Measurements from ENCODE around the gene SLC35E1.

Gene SLC35E1

GRCh38 chr19:16572332-16573211 is at the start of gene SLC35E1:
SLC35E1 (minus strand) TSS chr19:16572415; CDS start chr19:16572364, 51 bp downstream.
- H3K9me3 ChIP-seq (ENCODE audit: control insufficient read depth, insufficient read depth, low read length), result no peaks in the 10 kb centered on the region
- peak within 1 kb of the TSS; percentile 86 for H3K27ac ChIP-seq (ENCODE audit: low read depth, low read length)
- no peaks in the 10 kb centered on the region for H3K27me3 ChIP-seq (ENCODE audit: control insufficient read depth, insufficient read depth, low read length)
- peak within 1 kb of the TSS; percentile 90 for H3K9ac ChIP-seq (ENCODE audit: low read depth, low read length)
- peak within 1 kb of the TSS; percentile 95 for H3K4me3 ChIP-seq (ENCODE audit: low read depth, low read length)
- peaks cover 48% of the 10 kb centered on the region for H3K36me3 ChIP-seq (ENCODE audit: control insufficient read depth, insufficient read depth, low read length)
- H3K4me1 ChIP-seq (ENCODE audit: control insufficient read depth, insufficient read depth, low read length), result peaks cover 8% of the 10 kb centered on the region; the same call in 1 of the 2 replicates

DNA sequence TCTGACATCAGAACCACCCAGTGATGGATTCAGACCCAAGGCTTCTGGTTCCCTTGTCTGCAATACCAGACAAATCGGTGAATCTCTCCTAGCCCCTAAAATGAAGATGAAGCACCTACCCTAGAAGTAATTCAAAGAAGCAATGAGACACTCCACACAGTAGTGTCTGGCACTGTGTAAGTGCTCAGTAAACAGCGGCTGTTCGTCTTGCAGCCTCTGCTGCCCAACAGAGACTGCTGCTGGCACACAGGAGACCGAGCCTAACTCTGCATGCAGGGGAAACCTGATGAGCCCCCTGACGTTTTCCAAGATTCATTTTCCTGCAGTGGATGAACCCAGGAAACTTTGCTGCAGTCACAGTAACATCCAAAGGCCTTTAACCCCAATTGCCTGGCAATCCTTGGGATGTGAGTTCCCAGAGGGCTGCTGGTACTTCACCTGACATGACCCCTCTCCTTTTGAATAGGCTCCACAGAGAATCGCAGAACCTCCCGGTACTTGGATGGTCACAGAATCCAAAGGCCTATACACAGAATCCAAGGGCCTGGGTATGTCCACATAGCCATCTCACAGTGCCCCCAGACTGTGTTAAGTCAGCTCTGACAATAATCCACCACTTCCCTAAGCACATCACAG is 49.1 kb upstream of the SLC35E1 start:
- H3K9ac ChIP-seq (ENCODE audit: low read depth, low read length), result no peak overlapping the region
- no peak overlapping the region for H3K27ac ChIP-seq (ENCODE audit: low read depth, low read length)

GRCh38 chr19:16620584-16620983 is 48.4 kb upstream of the SLC35E1 start:
- Histone ChIP-seq H3K27ac (ENCODE audit: low read depth, low read length) (no peak overlapping the region), H3K9ac (ENCODE audit: low read depth, low read length) (no peak overlapping the region), H3K27me3 (ENCODE audit: control insufficient read depth, insufficient read depth, low read length) (no peaks in the 10 kb centered on the region), H3K4me3 (ENCODE audit: low read depth, low read length) (no peak overlapping the region), H3K36me3 (ENCODE audit: control insufficient read depth, insufficient read depth, low read length) (peaks cover 13% of the 10 kb centered on the region), H3K4me1 (ENCODE audit: control insufficient read depth, insufficient read depth, low read length) (peaks cover 27% of the 10 kb centered on the region), H3K9me3 (ENCODE audit: control insufficient read depth, insufficient read depth, low read length) (no peaks in the 10 kb centered on the region)

More for the DNA sequence above, 49.1 kb upstream of the SLC35E1 start:
- peaks cover 13% of the 10 kb centered on the region for H3K36me3 ChIP-seq (ENCODE audit: control insufficient read depth, insufficient read depth, low read length)
- H3K27me3 ChIP-seq (ENCODE audit: control insufficient read depth, insufficient read depth, low read length), result no peaks in the 10 kb centered on the region
- no peaks in the 10 kb centered on the region for H3K9me3 ChIP-seq (ENCODE audit: control insufficient read depth, insufficient read depth, low read length)
- no peak overlapping the region for H3K4me3 ChIP-seq (ENCODE audit: low read depth, low read length)
- H3K4me1 ChIP-seq (ENCODE audit: control insufficient read depth, insufficient read depth, low read length), result peaks cover 27% of the 10 kb centered on the region

GRCh38 chr19:16620018-16620417 is 47.8 kb upstream of the SLC35E1 start:
- Histone ChIP-seq H3K27ac (ENCODE audit: low read depth, low read length) (no peak overlapping the region), H3K27me3 (ENCODE audit: control insufficient read depth, insufficient read depth, low read length) (no peaks in the 10 kb centered on the region), H3K4me1 (ENCODE audit: control insufficient read depth, insufficient read depth, low read length) (peaks cover 23% of the 10 kb centered on the region), H3K9me3 (ENCODE audit: control insufficient read depth, insufficient read depth, low read length) (no peaks in the 10 kb centered on the region), H3K36me3 (ENCODE audit: control insufficient read depth, insufficient read depth, low read length) (peaks cover 13% of the 10 kb centered on the region), H3K4me3 (ENCODE audit: low read depth, low read length) (no peak overlapping the region), H3K9ac (ENCODE audit: low read depth, low read length) (no peak overlapping the region)

- Histone ChIP-seq H3K27me3 (ENCODE audit: control insufficient read depth, insufficient read depth, low read length) (no peaks in the 10 kb centered on the region), H3K4me3 (ENCODE audit: low read depth, low read length) (no peak overlapping the region), H3K9me3 (ENCODE audit: control insufficient read depth, insufficient read depth, low read length) (no peaks in the 10 kb centered on the region), H3K9ac (ENCODE audit: low read depth, low read length) (no peak overlapping the region), H3K36me3 (ENCODE audit: control insufficient read depth, insufficient read depth, low read length) (peaks cover 9% of the 10 kb centered on the region), H3K27ac (ENCODE audit: low read depth, low read length) (no peak overlapping the region), H3K4me1 (ENCODE audit: control insufficient read depth, insufficient read depth, low read length) (peaks cover 18% of the 10 kb centered on the region)
Measured at GRCh38 chr19:16619457-16619856, 47.2 kb upstream of the SLC35E1 start.

- Histone ChIP-seq H3K9ac (ENCODE audit: low read depth, low read length) (no peak overlapping the region), H3K4me3 (ENCODE audit: low read depth, low read length) (no peak overlapping the region), H3K27me3 (ENCODE audit: control insufficient read depth, insufficient read depth, low read length) (no peaks in the 10 kb centered on the region), H3K9me3 (ENCODE audit: control insufficient read depth, insufficient read depth, low read length) (no peaks in the 10 kb centered on the region), H3K36me3 (ENCODE audit: control insufficient read depth, insufficient read depth, low read length) (no peaks in the 10 kb centered on the region), H3K27ac (ENCODE audit: low read depth, low read length) (no peak overlapping the region), H3K4me1 (ENCODE audit: control insufficient read depth, insufficient read depth, low read length) (peaks cover 13% of the 10 kb centered on the region; the same call in 1 of the 2 replicates)
Measured at GRCh38 chr19:16618248-16618647, 46.0 kb upstream of the SLC35E1 start.

- H3K9me3 ChIP-seq (ENCODE audit: control insufficient read depth, insufficient read depth, low read length), result no peaks in the 10 kb centered on the region
- peaks cover 13% of the 10 kb centered on the region; the same call in 1 of the 2 replicates for H3K4me1 ChIP-seq (ENCODE audit: control insufficient read depth, insufficient read depth, low read length)
- H3K27ac ChIP-seq (ENCODE audit: low read depth, low read length), result no peak overlapping the region
- no peak overlapping the region for H3K4me3 ChIP-seq (ENCODE audit: low read depth, low read length)
- H3K9ac ChIP-seq (ENCODE audit: low read depth, low read length), result no peak overlapping the region
- H3K27me3 ChIP-seq (ENCODE audit: control insufficient read depth, insufficient read depth, low read length), result no peaks in the 10 kb centered on the region
- no peaks in the 10 kb centered on the region for H3K36me3 ChIP-seq (ENCODE audit: control insufficient read depth, insufficient read depth, low read length)
Measured at GRCh38 chr19:16615808-16616207, 43.6 kb upstream of the SLC35E1 start.

DNA sequence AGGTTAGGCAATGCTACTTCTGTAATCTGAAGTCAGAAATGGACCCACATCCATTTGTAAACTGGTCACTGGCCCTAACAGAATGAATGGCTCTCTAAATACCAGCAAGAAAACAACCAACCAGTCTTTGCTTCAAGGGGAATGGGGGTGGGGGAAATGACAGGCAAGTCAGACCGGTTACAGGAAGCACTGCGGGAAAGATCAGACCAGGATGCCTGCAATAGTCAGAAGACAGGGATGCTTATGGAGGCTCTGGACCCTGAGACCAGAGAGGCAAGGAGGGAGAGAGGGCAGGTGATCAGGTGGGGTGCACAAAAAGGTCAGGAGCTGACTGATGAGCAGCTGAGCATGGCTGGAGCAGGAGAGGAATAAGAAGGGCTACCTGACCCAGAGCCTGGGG is 42.7 kb upstream of the SLC35E1 start:
- Histone ChIP-seq H3K4me1 (ENCODE audit: control insufficient read depth, insufficient read depth, low read length) (peaks cover 13% of the 10 kb centered on the region; the same call in 1 of the 2 replicates), H3K27ac (ENCODE audit: low read depth, low read length) (no peak overlapping the region)

GRCh38 chr19:16613841-16614240 is 41.6 kb upstream of the SLC35E1 start:
- H3K9me3 ChIP-seq (ENCODE audit: control insufficient read depth, insufficient read depth, low read length), result no peaks in the 10 kb centered on the region
- H3K9ac ChIP-seq (ENCODE audit: low read depth, low read length), result no peak overlapping the region
- no peaks in the 10 kb centered on the region for H3K27me3 ChIP-seq (ENCODE audit: control insufficient read depth, insufficient read depth, low read length)
- H3K27ac ChIP-seq (ENCODE audit: low read depth, low read length), result no peak overlapping the region
- H3K4me3 ChIP-seq (ENCODE audit: low read depth, low read length), result no peak overlapping the region
- H3K4me1 ChIP-seq (ENCODE audit: control insufficient read depth, insufficient read depth, low read length), result 0 out of 2 replicates have a peak, but pooled peaks cover 13% of the 10 kb centered on the region
- H3K36me3 ChIP-seq (ENCODE audit: control insufficient read depth, insufficient read depth, low read length), result no peaks in the 10 kb centered on the region

More for the DNA sequence above, 42.7 kb upstream of the SLC35E1 start:
- Histone ChIP-seq H3K9ac (ENCODE audit: low read depth, low read length) (no peak overlapping the region), H3K27me3 (ENCODE audit: control insufficient read depth, insufficient read depth, low read length) (no peaks in the 10 kb centered on the region), H3K4me3 (ENCODE audit: low read depth, low read length) (no peak overlapping the region), H3K9me3 (ENCODE audit: control insufficient read depth, insufficient read depth, low read length) (no peaks in the 10 kb centered on the region), H3K36me3 (ENCODE audit: control insufficient read depth, insufficient read depth, low read length) (no peaks in the 10 kb centered on the region)

- Histone ChIP-seq H3K9me3 (ENCODE audit: control insufficient read depth, insufficient read depth, low read length) (no peaks in the 10 kb centered on the region), H3K36me3 (ENCODE audit: control insufficient read depth, insufficient read depth, low read length) (no peaks in the 10 kb centered on the region), H3K27ac (ENCODE audit: low read depth, low read length) (no peak overlapping the region), H3K4me1 (ENCODE audit: control insufficient read depth, insufficient read depth, low read length) (0 out of 2 replicates have a peak, but pooled peaks cover 13% of the 10 kb centered on the region), H3K4me3 (ENCODE audit: low read depth, low read length) (no peak overlapping the region), H3K27me3 (ENCODE audit: control insufficient read depth, insufficient read depth, low read length) (no peaks in the 10 kb centered on the region), H3K9ac (ENCODE audit: low read depth, low read length) (no peak overlapping the region)
Measured at GRCh38 chr19:16612636-16613035, 40.4 kb upstream of the SLC35E1 start.

DNA sequence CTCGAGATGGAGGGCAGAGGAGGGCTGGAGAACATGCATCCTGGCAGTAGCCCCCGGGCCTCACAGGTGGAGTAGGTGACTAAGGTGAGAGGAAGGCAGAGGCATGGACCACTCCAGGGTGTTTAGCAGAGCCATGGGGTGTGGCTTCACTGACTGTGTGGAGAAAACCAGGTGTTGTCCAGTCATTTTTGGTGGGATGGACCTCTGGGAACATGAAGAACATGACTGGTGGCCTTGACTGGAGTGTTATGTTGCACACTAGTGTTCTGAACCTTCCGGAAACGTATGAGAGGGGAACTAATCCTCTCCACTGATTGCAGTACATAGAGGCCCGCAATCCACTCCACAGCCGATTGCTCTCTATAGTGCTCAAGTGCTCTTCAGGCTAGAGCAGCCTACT is 38.9 kb upstream of the SLC35E1 start:
- no peak overlapping the region for H3K9ac ChIP-seq (ENCODE audit: low read depth, low read length)
- 0 out of 2 replicates have a peak, but pooled peaks cover 6% of the 10 kb centered on the region for H3K4me1 ChIP-seq (ENCODE audit: control insufficient read depth, insufficient read depth, low read length)
- H3K9me3 ChIP-seq (ENCODE audit: control insufficient read depth, insufficient read depth, low read length), result no peaks in the 10 kb centered on the region
- H3K27ac ChIP-seq (ENCODE audit: low read depth, low read length), result no peak overlapping the region
- no peaks in the 10 kb centered on the region for H3K36me3 ChIP-seq (ENCODE audit: control insufficient read depth, insufficient read depth, low read length)
- H3K4me3 ChIP-seq (ENCODE audit: low read depth, low read length), result no peak overlapping the region
- no peaks in the 10 kb centered on the region for H3K27me3 ChIP-seq (ENCODE audit: control insufficient read depth, insufficient read depth, low read length)
